22Rv1 (cell line): Measurements from ENCODE around the gene TMEM39B.

ENCODE experiments used
- H3K27ac ChIP-seq: fragments of 450-650 bp; 2 replicates; pipeline ENCODE4 v1.5.1; 2017
- ZFX ChIP-seq: fragments of 450-650 bp; IDR thresholded peaks from 2 replicates; pipeline ENCODE4 v1.6.1; 2017; ENCODE audit warnings: antibody characterized with exemption, borderline replicate concordance
- TF ChIP-seq, protein P1 (sequence below): fragments of 450-650 bp; IDR thresholded peaks from 2 replicates; pipeline ENCODE4 v1.5.1; 2017; ENCODE audit warnings: mild to moderate bottlenecking

Gene TMEM39B

DNA sequence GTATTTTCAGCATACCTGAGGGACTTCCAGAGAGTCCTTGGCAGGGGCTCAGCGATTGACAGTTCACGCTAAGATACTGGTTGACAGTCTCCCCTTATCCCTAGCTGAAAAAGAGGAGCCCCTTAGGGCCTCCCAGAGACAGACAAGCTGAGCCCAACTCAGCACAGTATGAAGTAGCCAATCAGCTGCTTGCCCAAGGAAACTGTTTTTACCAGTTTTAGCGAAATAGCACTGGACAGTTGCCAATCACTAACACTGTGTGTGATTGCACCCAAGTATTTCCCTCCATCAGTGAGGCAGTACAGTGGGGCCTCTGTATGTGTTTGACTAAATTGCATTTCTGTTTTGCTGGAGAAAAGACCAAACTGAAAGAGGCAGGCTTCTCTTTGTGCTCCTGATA, 32.0 kb upstream of the TMEM39B start:
- TF ChIP-seq, protein P1, sequence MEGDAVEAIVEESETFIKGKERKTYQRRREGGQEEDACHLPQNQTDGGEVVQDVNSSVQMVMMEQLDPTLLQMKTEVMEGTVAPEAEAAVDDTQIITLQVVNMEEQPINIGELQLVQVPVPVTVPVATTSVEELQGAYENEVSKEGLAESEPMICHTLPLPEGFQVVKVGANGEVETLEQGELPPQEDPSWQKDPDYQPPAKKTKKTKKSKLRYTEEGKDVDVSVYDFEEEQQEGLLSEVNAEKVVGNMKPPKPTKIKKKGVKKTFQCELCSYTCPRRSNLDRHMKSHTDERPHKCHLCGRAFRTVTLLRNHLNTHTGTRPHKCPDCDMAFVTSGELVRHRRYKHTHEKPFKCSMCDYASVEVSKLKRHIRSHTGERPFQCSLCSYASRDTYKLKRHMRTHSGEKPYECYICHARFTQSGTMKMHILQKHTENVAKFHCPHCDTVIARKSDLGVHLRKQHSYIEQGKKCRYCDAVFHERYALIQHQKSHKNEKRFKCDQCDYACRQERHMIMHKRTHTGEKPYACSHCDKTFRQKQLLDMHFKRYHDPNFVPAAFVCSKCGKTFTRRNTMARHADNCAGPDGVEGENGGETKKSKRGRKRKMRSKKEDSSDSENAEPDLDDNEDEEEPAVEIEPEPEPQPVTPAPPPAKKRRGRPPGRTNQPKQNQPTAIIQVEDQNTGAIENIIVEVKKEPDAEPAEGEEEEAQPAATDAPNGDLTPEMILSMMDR, result no peak
- no peak for TF ChIP-seq ZFX
- no peak overlapping the region for H3K27ac ChIP-seq

DNA sequence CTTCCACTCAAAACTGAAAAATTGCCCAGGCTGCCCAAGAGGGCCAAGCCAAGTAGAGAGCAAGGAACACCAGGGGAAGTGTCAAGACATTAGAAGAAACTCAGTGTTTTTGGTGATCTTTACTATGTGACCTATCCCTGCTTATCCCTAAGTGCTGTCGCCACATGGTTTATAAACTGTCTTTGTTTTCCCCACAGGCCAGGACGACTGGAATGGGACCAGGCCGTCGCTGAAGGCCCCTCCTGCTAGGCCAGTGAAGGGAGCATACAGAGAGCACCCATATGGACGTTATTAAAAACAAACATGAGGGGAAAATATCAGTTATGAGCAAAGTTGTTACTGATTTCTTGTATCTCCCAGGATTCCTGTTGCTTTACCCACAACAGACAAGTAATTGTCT, 30.4 kb upstream of the TMEM39B start:
- TF ChIP-seq, protein P1, result no peak
- no peak for TF ChIP-seq ZFX
- H3K27ac ChIP-seq, result no peak overlapping the region

DNA sequence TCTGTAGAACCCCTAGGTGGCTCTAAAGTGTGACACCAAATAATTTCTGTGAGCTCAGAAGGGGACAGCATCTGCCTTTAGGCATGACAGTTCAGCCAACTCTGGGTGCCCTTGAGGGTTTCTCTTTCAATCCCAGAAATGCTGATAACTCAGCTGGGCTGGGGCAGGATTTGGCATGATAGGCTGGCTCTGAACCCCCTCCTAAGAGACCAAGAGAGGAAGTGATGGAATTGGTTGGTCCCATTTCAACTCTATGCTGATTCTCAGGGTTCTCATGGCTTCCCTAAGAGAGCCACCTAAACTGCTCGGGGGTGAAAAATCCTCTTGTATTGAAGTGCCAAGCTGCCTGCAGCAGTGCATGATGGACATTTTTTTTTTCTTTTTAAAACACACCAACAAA, 28.5 kb upstream of the TMEM39B start:
- TF ChIP-seq, protein P1, result no peak
- no peak for TF ChIP-seq ZFX
- H3K27ac ChIP-seq, result no peak overlapping the region

DNA sequence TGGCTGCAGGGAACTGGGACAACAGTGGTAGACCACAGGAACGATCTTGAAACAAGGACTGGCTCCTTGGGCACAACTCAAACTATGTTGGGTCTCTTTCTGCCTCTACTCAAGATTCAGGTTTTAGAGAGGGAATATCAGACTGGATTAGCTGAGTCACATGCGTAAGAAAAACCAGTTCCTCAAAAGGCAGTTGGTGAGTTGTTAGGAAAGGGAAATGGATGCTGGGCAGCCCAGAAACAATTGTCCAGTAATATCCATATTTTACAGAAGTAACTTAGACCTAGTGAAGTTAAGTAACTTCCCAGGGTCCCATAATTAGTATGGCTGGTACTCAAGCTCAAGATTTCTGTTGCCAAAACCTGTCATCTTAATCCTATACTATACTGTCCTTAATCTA, 27.0 kb upstream of the TMEM39B start:
- no peak overlapping the region for H3K27ac ChIP-seq
- TF ChIP-seq, protein P1, result no peak
- no peak for TF ChIP-seq ZFX

DNA sequence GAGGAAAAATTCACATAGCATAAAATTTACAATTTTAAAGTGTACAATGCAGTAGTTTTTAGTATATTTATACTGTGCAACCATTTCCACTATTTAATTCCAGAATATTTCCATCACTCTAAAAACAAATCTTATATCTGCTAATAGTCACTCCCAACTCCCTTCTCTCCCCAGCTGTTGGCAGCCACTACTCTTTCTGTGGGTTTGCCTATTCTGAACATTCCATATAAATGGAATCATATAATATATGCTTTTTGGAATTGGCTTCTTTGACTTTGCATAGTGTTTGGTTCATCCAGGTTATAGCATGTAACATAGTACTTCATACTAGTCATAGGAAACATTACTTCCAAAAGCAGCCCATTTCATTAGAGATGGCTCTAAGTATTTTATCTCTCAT, 25.0 kb upstream of the TMEM39B start:
- TF ChIP-seq, protein P1, result no peak
- no peak for TF ChIP-seq ZFX

DNA sequence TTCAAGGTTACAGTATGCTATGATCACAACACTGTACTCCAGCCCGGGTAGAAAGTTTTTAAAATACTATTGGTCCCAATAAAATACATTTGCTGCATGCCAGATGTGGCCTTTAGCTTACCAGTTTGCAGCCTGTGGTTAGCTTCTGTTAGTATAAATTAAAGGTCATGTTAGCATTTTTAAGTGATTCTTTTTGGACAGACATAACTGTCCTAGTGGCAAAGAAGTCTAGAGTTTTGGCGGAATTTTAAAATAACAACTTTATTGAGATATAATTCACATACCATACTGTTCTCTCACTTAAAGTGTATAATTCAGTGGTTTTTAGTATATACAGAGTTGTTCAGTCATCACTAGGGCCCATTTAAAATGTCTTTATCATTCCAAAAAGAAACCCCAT, 24.3 kb upstream of the TMEM39B start:
- H3K27ac ChIP-seq, result no peak overlapping the region
- TF ChIP-seq, protein P1, result no peak
- no peak for TF ChIP-seq ZFX

More for the DNA sequence above, 25.0 kb upstream of the TMEM39B start:
- H3K27ac ChIP-seq, result no peak overlapping the region

DNA sequence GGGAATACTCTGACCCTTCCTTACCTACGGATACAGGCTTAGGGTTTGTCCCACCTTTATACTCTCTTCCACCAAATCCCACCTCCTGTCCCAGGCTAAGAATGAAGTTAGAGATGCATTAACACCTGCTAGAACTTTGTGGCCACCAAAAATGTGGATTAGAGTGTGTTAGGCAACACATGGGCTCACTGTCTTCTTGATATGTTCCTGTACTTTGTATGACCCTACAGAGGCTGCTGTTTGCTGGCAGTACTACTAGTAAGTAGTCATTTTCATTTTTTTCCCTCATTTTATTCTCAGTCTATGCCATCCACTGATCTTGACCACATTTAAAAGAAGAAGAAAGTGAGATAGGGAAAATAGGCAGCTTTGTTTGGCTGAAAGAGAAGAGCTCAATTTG, 21.0 kb upstream of the TMEM39B start:
- H3K27ac ChIP-seq, result no peak overlapping the region

More for the DNA sequence above, 21.0 kb upstream of the TMEM39B start:
- TF ChIP-seq, protein P1, result no peak
- TF ChIP-seq ZFX, result no peak
